SKM-1 treated with dmso at 0.1 percent for 144 hours (cell line): ENCODE measurements around the gene ABRACL.

ENCODE experiments used
- DNase-seq: peaks from one replicate; lab custom pipeline; 2025; ENCODE audit not compliant: unreplicated experiment; lab: John Stamatoyannopoulos, UW

The ABRACL gene

DNA sequence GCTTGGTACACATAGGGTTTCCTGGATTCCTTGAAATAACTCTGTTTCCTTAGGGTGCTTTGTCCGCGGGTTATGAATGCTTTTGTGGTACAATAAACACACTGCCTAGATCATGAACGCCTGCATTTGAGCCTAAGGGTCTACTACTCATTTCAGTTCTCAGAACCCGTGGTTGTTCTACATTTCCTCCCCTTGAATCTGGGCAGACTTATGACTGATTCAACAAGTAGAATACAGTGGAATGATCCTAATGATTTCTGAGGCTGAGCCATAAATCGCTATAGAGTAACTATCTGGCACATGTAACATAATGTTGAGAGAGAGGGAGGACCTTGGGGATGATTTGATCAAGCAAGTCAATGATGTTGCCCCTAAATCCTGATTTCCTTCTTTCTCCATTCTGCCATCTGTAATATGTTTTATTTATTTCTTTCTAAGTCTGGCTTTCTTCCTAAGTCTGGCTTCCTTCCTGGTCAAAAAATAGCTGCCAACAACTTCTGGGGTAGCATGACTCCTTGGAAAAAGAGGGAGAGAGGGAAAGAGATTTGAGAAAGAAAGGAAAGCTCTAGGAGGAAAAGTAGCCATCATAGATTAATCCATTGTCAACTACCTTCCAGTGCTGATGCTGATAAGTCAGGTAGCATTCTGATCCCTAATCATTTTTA is 23.0 kb downstream of the ABRACL start:
- no peak for DNase-seq

DNA sequence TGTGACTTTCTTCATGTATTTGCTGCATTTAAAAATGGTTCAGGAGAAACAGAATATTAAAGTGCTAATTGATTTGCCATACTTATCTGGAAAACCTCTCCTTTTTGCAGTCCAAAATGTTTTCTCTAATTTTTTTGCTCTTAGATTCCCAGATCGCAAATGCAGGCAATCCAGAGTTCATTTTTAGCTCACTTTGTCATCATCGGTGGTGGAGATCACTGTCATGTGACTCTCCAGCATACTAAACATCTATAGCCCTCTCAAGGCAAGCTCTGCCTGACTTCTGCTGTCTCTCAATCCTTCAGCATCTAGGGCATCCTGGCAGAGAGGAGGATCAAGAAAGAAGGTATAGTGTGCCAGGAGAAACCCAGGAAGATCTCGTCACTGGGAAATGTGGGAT is 24.8 kb downstream of the ABRACL start:
- no peak for DNase-seq

DNA sequence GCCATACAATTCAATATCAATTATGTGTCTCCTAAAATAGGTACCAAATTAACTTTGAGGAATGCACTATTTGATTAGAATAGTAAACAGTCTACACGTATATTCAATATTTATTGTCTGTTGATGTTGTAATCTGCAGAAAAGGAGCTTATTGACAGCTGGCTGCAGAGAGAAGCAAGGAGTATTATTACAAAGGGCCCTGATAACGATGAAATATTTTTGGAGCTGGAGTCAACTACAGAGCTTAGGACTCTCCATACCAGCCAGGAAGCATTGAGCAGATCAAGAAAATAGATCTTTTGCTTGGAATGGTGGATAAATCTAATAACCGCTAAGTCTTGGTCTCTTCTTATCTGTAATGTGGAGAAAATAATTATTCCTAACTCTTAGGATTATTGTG is 25.5 kb downstream of the ABRACL start:
- no peak for DNase-seq

DNA sequence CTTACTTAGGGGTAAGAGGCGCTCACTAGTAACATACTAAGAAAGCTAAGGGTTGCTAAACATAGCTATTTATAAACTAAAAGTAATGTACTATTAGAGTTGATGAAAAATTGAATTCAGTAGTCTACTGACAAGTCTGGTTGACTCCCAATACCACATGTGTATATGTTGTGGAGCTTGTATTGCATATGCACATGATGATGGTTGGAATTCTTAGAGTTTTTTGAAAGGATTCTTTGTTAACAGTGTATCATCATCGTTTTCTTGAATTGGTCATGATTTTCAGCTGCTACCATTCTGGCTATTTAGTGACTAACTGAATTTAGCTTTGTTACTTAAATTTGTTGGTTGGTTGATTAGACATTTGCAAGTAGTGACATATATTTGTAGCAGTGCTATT is 27.2 kb downstream of the ABRACL start:
- DNase-seq: no peak

DNA sequence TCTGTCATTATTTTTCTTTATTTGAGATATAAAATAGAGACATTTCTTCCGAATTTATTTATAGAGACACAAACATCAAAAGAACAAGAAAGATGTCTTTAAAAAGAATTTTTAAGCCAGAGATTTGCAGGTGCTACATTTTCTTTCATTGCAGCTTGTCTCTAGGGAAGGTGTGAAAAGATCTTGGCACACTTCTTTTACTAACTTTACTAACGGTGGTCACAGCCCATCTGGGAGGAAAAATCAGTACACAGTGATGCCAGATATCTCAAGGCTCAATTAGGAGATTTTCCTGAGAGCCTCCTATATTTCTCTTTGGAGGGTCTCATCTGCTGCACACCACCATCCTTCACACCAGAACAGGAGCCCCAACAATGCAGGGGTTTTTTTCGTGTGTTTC is 29.5 kb downstream of the ABRACL start:
- DNase-seq: no peak

DNA sequence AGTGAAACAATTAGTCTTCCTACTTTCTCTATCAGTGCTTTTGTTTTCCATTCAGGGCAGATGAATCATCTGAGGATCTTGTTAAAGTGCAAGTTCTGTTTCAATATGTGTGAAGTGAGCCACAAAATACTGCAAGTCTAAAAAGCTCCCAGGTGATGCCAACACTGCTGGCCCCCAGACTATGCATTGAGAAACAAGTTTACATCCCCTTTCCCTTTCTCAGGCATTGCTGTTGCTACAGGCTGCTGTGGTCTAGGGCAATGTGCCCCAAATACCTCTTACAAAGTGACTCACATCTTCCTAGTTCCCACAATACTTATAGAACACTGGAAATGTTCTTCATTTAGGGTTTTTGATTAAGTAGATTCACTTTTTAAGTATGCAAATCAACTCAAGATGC is 31.8 kb downstream of the ABRACL start:
- peak; percentile 49 for DNase-seq

DNA sequence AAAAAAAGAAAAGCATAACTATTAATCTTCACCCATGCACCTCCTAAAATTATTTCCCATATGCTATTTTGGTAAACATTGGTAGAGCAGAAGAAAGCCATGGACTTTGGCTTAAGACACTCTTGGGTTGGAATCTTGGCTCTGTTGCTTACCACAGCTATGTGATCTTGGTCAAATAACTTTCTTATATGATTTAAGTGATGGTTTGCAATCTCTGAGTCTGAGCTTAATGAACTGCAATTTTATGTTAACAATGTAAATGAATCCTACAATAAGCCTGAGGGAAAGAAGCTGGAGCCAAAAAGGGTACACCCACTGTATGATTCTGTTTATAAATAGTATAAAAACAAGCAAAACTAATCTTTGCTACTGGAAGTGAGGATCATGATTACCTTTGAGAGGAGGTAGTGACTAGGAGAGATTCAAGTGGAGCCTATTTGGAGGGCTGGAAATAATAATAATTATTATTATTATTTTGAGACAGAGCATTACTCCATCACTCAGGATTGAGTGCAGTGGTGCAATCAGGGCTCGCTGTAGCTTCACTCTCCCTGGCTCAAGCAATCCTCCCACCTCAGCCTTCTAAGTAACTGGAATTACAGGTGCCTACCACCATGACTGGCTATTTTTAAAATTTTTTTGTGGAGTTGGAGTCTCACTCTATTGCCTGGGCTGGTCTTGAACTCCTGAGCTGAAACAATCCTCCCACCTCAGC is 34.5 kb downstream of the ABRACL start:
- no peak for DNase-seq

DNA sequence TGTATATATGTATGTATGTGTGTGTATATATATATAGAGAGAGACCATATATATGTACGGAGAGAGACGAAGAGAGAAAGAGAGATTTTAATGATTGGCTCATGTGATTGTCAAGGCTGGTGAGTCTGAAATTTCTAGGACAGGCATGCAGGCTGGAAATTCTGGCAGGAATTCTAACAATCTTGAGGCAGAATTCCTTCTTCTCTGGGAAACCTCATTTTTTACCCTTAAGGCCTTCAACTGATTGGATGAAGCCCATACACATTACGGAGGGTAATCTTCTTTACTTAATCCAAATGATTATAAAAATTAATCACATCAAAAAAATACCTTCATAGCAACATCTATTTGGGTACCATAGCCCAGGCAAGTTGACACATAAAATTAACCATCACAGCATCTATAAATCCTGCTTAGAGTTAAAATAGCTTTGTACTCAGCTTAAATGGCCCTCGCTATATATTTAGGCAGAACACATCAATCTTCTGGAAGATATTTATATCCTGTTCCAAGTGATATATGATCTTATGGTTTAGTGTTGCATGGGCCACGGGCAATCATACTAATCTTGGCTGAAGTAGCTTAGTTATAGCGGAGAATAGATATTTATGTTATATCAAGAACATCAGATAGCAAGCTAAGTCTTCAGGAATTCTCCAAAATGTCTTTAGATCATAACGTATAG is 36.6 kb downstream of the ABRACL start:
- no peak for DNase-seq

DNA sequence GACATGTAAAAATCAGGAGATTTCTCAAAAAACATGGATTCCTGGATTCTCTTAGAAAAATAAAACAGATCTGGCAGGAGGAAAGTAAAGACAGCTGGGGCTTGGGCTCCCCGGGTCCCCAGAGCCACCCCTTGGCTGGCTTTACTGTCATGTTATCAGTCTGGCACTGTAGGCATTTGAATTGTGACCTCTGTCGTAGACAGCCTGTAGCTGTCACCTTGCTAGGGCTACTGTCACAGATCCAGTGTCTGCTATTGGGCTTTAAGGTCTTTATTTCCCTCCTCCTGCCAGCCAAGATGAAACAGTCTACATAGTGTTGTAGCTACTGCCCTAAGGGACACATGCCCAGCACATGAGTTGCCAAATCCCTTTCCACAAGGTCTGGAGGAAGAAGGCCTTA is 37.5 kb downstream of the ABRACL start:
- DNase-seq: no peak

DNA sequence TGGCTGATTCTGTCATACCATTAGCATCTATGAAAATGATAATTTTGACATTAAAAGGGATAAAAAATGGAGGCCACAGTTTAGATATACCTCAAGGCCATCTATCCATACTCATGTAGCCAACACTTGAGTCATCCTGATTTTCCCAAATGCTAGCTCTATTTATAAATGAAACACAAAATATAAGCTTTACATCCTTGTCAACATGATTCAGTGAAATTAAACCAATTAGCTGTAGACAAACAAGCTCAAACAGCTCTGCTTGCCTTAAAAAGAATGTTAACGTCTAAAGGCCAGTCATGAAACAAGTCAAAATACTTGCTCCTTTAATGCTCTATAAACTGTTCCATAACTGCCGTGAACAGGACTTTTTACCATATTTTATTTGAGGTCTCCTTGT is 40.3 kb downstream of the ABRACL start:
- no peak for DNase-seq

DNA sequence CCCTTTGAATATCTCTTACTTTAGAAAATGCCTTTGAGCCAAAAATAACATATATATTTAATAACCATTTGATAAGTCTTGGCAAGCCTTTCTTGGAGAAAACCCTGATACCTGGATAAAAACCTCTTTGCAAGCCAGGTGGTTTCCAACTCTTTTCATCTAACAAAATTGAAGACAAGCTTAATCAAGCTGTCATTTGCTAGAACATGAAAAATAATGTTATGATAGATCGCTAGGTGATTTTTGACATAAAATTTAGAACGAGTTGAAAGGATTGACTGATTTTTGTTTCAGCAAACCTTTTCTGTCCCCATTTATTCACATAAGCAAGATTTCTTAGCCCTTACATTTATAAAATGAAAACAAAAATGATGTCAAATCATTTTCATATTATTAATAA is 44.6 kb downstream of the ABRACL start:
- no peak for DNase-seq

DNA sequence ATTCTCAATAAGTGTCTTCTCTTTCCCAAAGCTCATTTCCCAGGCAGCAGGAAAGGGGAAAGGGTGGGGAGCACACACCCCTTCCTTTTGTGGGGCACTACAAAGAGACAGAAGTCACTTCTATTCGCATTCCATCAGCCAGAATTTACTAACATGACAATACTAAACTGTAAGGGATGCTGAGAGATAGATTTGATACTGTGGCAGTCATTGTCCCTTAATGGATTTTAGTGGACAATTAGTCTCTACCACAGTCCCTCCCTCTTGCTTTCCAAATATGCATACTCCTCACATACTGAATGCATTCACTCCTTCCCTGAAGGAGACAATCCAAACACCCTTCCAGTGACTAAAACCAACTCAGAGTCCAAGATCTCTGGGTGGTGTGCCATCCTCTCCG is 50.5 kb downstream of the ABRACL start:
- no peak for DNase-seq

DNA sequence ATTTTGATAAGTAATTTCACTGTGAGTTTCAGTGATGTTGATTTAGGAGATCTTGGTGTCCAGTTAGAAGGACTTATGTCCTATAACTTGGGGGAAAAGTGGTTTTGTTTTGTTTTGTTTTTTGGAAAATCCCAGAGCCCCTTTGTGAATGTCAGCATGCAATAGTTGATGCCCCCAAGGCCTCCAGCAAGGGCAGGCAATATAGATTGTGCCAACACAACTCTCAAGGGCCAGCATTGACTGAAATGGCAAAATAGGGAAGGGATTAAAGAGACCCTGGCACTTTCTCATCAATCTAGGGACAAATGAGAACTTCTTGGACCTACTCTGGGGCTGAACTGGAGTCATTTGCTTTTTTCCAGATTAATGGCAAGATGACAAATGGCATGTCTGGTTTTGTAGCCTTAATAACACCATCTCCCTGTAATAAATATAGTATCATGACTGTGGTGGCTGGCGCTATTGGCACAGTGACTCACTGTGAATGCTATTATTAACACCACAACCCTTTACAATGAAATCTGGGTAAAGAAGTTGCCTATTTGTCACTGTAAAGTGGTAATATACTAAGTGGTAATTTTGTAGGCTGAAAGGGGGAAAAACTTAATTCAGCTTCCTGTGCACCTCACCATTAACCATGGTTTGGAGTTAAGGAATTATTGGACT is 51.8 kb downstream of the ABRACL start:
- DNase-seq: no peak

DNA sequence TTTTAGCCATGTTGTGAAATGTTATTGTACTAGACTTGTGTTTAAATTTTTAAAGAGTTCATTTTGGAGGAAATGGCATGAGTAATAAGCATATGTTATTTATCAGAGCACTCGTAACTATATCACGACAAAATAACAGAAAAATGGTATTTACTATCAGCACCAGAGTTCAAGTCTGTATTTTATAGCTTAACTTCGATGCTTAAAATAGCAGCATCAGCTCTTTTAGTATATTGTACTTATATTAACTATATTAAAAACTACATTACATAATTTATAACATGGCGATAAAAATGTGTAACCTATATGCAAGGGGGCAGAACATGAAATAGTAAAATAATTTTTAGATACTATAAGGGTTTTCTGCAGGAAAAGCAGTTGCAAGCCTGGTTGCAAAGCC is 52.9 kb downstream of the ABRACL start:
- DNase-seq: no peak

DNA sequence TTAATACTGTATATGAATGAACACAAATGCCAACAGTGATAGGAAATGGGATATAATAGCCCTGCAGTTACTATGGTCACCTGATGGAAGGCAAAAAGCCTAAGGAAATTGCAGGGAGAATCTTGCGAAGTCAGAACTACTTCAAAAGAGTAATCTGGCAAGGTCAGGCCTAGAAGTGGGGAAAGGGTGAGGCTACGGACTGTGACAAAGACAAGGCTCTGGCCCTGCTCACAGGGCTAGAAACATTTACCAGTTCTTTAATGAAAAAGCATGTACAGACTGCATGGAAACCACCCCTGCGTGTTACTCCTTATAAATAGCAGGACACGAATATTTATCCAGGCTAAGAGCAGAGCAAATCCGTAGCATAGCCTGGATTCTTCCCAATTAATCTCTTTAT is 53.8 kb downstream of the ABRACL start:
- no peak for DNase-seq

DNA sequence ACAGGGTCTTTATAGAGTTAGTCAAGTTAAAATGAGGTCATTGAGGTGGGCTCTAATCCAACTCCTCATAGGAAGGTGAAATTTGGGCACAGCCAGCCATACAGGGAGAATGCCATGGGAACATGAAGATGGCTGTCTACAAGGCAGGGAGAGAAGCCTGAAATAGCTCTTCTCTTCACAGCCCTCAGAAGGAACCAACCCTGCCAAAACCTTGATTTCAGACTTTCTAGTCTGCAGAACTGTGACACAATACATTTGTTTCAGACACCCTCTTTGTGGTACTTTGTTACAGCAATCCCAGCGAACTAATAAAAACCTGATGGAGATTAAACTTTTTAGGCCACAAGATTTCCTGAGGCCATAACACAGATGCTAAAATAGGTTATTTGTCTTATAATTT is 63.3 kb downstream of the ABRACL start:
- no peak for DNase-seq
